Femur (tissue), 1 donor: ENCODE measurements around the gene PXMP2.
"Not testable (repeated sequence)": the region's sequence is repeated elsewhere in the genome, so short reads cannot be mapped to it uniquely, and the experiment has no call there.

Experiments
- DNase-seq: peaks from one replicate; pipeline ENCODE4 v3.0.0-alpha.2; 2017

Gene PXMP2

GRCh38 chr12:132660996-132661395, 26.4 kb upstream of the PXMP2 start:
- no peak for DNase-seq

- no peak for DNase-seq
These were observed 25.4 kb upstream of the PXMP2 start for GRCh38 chr12:132661972-132662371.

- DNase-seq, result no peak
These were observed 24.3 kb upstream of the PXMP2 start for GRCh38 chr12:132662901-132663755.

- no peak for DNase-seq
These were observed 22.9 kb upstream of the PXMP2 start for GRCh38 chr12:132664206-132665148.

- no peak for DNase-seq
These were observed 22.3 kb upstream of the PXMP2 start for GRCh38 chr12:132665149-132665491.

GRCh38 chr12:132665794-132666193, 21.6 kb upstream of the PXMP2 start:
- no peak for DNase-seq

GRCh38 chr12:132668191-132669088, 18.9 kb upstream of the PXMP2 start:
- DNase-seq, result no peak

GRCh38 chr12:132669166-132669879, 18.1 kb upstream of the PXMP2 start:
- no peak for DNase-seq

GRCh38 chr12:132672116-132672515, 15.3 kb upstream of the PXMP2 start:
- DNase-seq, result no peak

GRCh38 chr12:132672678-132673077, 14.7 kb upstream of the PXMP2 start:
- DNase-seq, result no peak

- no peak for DNase-seq
These were observed 13.9 kb upstream of the PXMP2 start for GRCh38 chr12:132673288-132674179.

- DNase-seq, result no peak
These were observed 12.8 kb upstream of the PXMP2 start for GRCh38 chr12:132674561-132674960.

GRCh38 chr12:132675757-132676432, 11.5 kb upstream of the PXMP2 start:
- DNase-seq, result no peak

GRCh38 chr12:132677492-132677891, 9.9 kb upstream of the PXMP2 start:
- DNase-seq, result no peak

- no peak for DNase-seq
These were observed 2.0 kb upstream of the PXMP2 start for GRCh38 chr12:132685400-132685799.

GRCh38 chr12:132686825-132687210, 569 bp upstream of the PXMP2 start:
- DNase-seq, result peak; percentile 44

- DNase-seq, result no peak
These were observed 1.8 kb downstream of the PXMP2 start for GRCh38 chr12:132689227-132689626.

GRCh38 chr12:132690112-132690511, 2.7 kb downstream of the PXMP2 start:
- no peak for DNase-seq

GRCh38 chr12:132692030-132692429, 4.6 kb downstream of the PXMP2 start:
- not testable (repeated sequence) for DNase-seq

GRCh38 chr12:132694888-132695287, 7.5 kb downstream of the PXMP2 start:
- DNase-seq, result not testable (repeated sequence)
